ENCODE measurements around the gene BRPF1. TPM values are rescaled to one million over a fixed set of nuclear protein-coding genes. Genes with fewer than 3 reads are reported as not detected.

The BRPF1 gene
- total RNA-seq, 2 experiments from 2014 or later: 48.1 to 50.1 TPM

DNA sequence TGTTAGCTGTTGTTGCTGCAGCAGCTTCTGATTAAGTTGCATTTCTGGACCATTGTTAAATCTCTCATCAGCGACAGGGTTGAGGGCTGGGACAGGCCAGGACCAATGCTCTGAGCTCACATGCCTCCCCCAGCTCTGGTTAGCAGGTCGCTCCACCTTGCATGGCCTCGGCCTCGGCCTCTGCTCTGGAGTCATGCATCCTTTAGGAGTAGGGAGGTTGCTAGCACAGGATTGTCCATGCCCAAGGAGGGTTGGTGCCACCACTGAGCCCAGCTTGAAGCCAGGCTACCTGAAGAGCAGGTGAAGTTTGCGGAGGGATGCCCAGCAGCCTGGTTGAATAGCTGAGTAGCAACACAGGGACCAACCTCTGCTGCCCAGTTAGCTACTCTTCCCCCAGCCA is 39.1 kb upstream of the BRPF1 start:
- no peaks in the 10 kb centered on the region for H3K4me1 Mint-ChIP-seq
- no peaks in the 10 kb centered on the region for H3K27me3 Mint-ChIP-seq
- H3K9me3 Mint-ChIP-seq (ENCODE audit: low read depth): no peaks in the 10 kb centered on the region
- DNase-seq: no peak
- CTCF ChIA-PET: interaction anchor here (0.5 to 0.9 kb wide), 2 partner anchors 35 to 109 kb away, joined by 4 read pairs; no protein-coding TSS in a partner anchor
- no peak overlapping the region for H3K27ac Mint-ChIP-seq
- no peak for ATAC-seq
- peaks cover 11% of the 10 kb centered on the region for H3K36me3 Mint-ChIP-seq
- H3K4me3 Mint-ChIP-seq: no peak overlapping the region

DNA sequence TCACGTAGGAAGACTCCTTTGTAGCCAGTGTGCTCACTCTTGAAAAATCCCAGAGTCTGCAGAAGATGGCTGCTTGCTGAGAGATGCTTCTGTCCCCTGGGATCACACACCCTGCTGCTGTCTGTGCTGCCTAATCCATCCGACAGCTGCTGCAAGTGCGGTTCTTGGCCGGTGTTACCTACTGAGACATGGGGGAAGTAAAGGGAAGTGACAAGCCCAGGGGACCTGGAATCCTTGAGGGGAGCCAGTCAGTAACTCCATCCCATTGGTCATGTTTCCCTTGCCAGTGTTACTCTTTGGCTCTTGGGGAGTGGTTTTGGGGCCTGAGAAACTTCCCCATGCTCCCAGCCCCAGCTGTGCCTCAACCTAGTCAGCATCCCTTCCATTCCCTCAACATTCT is 36.2 kb upstream of the BRPF1 start:
- Mint-ChIP-seq H3K36me3 (peaks cover 3% of the 10 kb centered on the region), H3K27ac (no peak overlapping the region), H3K4me3 (no peak overlapping the region), H3K9me3 (ENCODE audit: low read depth) (no peaks in the 10 kb centered on the region), H3K4me1 (no peaks in the 10 kb centered on the region), H3K27me3 (no peaks in the 10 kb centered on the region)
- ATAC-seq (no peak), DNase-seq (no peak)
- CTCF ChIA-PET: interaction anchor here (1.0 kb wide), 1 partner anchor 192 kb away, joined by 3 read pairs; no protein-coding TSS in a partner anchor

DNA sequence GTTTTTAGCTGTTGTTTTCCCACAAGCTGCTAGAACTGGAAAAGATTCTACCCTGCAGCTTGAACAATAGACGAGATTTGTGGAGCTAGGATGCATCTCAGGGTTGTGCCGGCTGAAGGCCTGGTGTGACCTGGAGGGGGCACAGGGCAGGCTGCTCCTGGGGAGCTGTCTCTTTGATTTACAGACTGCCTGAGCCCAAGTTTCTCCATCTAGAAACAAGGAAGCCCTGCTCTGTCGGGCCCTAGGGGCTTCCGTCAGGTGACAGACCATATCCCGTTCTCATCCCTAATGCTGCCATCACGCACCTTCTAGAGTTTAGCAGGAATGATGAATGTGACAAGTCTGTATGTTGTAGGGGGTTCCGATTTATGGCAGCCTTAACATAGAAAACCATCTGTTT is 35.8 kb upstream of the BRPF1 start:
- ATAC-seq (no peak), DNase-seq (no peak)
- Mint-ChIP-seq H3K9me3 (ENCODE audit: low read depth) (no peaks in the 10 kb centered on the region), H3K4me3 (no peak overlapping the region), H3K27me3 (no peaks in the 10 kb centered on the region), H3K27ac (no peak overlapping the region), H3K4me1 (no peaks in the 10 kb centered on the region), H3K36me3 (peaks cover 3% of the 10 kb centered on the region)
- CTCF ChIA-PET: interaction anchor here (1.0 kb wide), 1 partner anchor 192 kb away, joined by 3 read pairs; no protein-coding TSS in a partner anchor

DNA sequence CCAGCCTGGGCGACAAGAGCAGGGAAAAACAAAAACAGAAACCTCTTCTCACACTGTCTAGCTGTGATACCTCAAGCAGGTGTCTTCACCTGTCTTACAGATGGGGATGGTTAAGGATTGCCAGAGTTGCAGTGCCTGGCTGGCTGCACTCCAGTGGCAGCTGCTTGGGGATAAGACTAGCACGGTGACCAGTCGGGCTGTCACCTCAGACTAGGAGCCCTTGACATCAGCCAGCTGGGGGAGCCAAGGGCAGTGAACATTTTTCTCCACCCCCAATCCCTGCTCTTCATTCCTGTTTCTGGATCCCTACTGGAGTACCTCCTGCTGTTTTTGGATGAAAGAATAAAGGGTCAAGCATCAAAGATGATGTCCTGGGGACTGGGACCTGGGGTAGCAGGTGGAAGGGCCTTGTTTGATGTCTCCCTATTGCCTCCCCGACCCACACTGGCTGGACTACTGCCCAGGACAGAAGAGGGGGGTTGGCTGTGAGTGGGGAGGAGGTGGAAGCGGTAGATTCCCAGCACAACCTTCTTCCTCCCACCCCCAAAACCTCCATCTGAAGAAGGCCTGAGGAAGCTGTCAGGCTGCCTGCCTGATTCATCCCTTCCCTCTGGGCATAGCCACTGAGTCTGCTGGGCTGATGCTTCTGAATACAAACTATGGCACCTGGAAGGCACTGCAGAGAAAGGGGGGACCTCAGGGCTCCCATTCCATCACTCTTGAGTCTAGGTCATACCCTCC is 34.9 kb upstream of the BRPF1 start:
- Mint-ChIP-seq H3K4me1 (no peaks in the 10 kb centered on the region), H3K9me3 (ENCODE audit: low read depth) (no peaks in the 10 kb centered on the region), H3K27ac (no peak overlapping the region), H3K36me3 (peaks cover 3% of the 10 kb centered on the region), H3K27me3 (no peaks in the 10 kb centered on the region), H3K4me3 (no peak overlapping the region)
- ATAC-seq (no peak), DNase-seq (no peak)
- CTCF ChIA-PET: no interaction called here

DNA sequence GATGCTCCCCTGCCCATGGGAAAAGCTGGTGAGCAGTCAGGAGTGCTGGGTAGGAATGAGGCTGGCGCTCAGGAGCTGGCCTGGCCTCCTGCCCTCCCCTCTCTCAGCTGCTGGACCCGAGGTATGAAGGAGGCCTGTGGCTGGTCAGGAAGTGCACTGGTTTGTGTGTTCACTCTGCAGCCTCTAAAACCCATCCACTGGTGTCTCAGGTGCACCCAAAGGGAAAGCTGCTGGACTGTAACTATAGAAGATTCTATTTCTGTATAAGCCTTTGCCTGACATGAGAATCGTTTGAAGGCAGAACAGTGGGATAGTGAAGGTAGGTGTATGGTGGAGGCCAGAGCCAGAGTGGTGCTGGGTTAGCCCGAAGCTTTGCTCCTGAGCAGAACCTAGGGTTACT is 33.6 kb upstream of the BRPF1 start:
- H3K36me3 Mint-ChIP-seq: peaks cover 7% of the 10 kb centered on the region
- H3K4me1 Mint-ChIP-seq: no peaks in the 10 kb centered on the region
- ATAC-seq: no peak
- no peak overlapping the region for H3K4me3 Mint-ChIP-seq
- H3K9me3 Mint-ChIP-seq (ENCODE audit: low read depth): no peaks in the 10 kb centered on the region
- no peak for DNase-seq
- H3K27ac Mint-ChIP-seq: no peak overlapping the region
- CTCF ChIA-PET: no interaction called here
- H3K27me3 Mint-ChIP-seq: peaks cover 1% of the 10 kb centered on the region

DNA sequence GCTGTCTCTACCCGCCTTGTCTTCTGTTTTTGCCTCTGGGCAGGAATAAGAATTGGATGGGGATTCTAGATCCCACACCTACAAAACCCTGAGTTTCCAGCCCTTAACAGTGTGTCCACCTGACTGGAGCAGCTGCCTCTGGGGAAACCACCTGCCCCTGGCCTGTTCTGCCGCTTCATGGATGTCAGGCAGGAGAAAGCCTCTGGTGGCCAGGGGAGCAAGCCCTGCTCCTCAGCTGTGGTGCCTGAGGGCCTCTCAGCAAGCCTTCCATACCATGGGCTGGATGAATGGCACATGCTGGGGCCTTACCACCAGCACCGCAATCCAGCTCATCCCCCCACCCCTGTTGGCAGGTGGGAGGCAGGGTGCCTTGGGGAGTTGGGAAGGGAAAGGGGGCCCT is 33.2 kb upstream of the BRPF1 start:
- Mint-ChIP-seq H3K36me3 (peaks cover 11% of the 10 kb centered on the region), H3K27me3 (peaks cover 5% of the 10 kb centered on the region), H3K4me3 (no peak overlapping the region), H3K9me3 (ENCODE audit: low read depth) (no peaks in the 10 kb centered on the region), H3K27ac (no peak overlapping the region), H3K4me1 (no peaks in the 10 kb centered on the region)
- DNase-seq: no peak
- no peak for ATAC-seq
- CTCF ChIA-PET: no interaction called here

DNA sequence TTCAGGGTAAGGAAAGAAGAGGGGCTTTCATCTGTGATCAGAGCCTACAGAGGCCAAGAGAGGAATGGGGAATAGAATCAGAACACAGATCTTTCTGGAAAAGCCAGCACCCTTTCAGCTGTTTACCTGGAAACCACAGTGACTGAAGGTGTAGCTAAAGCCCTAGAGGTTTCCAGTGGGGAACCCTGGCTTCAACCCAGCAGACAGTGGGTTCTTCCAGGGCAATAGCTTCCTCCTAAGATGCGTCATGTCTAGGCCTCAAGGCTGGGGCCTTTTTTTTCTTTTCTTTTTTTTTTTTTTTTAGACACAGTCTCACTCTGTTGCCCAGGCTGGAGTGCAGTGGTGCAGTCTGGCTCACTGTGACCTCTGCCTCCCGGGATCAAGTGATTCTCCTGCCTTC is 31.0 kb upstream of the BRPF1 start:
- H3K27ac Mint-ChIP-seq: no peak overlapping the region
- H3K9me3 Mint-ChIP-seq (ENCODE audit: low read depth): no peaks in the 10 kb centered on the region
- peaks cover 12% of the 10 kb centered on the region for H3K36me3 Mint-ChIP-seq
- no peak overlapping the region for H3K4me3 Mint-ChIP-seq
- peaks cover 3% of the 10 kb centered on the region for H3K4me1 Mint-ChIP-seq
- H3K27me3 Mint-ChIP-seq: peaks cover 23% of the 10 kb centered on the region
- CTCF ChIA-PET: no interaction called here
- no peak for DNase-seq
- ATAC-seq: no peak

DNA sequence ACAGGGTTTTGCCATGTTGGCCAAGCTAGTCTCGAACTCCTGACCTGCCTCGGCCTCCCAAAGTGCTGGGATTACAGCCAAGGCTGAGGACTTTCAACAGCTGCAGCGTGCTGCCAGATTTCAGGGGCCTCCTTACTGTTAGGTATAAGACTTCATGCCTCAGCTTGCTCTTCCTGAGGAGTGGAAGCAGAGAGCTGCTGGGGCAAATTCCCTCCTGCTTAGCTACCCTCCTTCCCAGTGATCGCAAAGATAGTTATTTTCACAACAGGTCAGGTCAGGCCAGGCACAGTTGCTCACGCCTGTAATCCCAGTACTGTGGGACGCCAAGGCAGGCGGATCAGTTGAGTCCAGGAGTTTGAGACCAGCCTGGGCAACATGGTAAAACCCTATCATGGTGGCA is 30.5 kb upstream of the BRPF1 start:
- CTCF ChIA-PET: no interaction called here
- Mint-ChIP-seq H3K4me1 (peaks cover 3% of the 10 kb centered on the region), H3K36me3 (peaks cover 12% of the 10 kb centered on the region), H3K27me3 (peaks cover 27% of the 10 kb centered on the region), H3K27ac (no peak overlapping the region), H3K4me3 (no peak overlapping the region), H3K9me3 (ENCODE audit: low read depth) (no peaks in the 10 kb centered on the region)
- no peak for ATAC-seq
- no peak for DNase-seq

DNA sequence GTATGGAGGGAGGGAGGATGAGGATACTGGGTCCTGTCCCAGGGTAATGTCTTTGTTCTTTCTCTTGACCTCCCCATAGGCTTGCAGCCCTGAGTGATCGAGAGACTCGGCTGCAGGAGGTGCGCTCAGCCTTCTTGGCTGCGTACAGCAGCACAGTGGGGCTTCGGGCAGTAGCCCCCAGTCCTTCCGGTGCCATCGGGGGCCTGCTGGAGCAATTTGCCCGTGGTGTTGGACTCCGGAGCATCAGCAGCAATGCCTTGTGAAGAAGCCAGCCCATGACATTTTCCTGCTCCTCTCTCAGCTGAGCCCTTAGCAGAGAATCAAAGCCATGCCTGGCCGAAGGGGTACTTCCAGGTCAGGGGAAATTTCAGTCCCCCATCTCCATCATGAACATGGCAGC is 29.8 kb upstream of the BRPF1 start:
- no peak overlapping the region for H3K4me3 Mint-ChIP-seq

DNA sequence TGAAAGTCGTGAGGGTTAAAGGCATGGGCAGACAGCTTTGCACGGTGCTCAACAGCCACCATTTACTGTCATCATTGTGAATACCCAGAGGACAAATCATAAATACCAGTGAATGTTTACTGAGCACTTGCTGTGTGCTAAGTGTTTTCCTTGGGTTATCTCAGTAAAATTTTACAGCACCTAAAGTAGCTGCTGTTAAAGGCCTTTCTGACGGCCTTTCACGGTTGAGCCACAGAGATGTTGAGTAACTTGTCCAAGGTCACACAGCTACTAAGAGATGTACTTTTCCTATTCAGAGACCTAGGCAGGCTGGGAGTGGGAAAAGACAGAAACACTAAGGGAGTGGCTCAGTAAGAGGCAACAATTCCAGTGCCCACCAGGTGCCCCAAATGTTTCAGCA is 28.3 kb upstream of the BRPF1 start:
- peaks cover 3% of the 10 kb centered on the region for H3K4me1 Mint-ChIP-seq
- ATAC-seq (no peak), DNase-seq (no peak)
- H3K9me3 Mint-ChIP-seq (ENCODE audit: low read depth): no peaks in the 10 kb centered on the region
- CTCF ChIA-PET: interaction anchor here (0.8 kb wide), 1 partner anchor 23 kb away, joined by 4 read pairs; no protein-coding TSS in a partner anchor
- H3K27ac Mint-ChIP-seq: no peak overlapping the region
- peaks cover 38% of the 10 kb centered on the region for H3K27me3 Mint-ChIP-seq
- no peak overlapping the region for H3K4me3 Mint-ChIP-seq
- H3K36me3 Mint-ChIP-seq: peaks cover 12% of the 10 kb centered on the region

More for the DNA sequence above, 29.8 kb upstream of the BRPF1 start:
- no peak for DNase-seq
- ATAC-seq: no peak
- no peak overlapping the region for H3K27ac Mint-ChIP-seq
- peaks cover 3% of the 10 kb centered on the region for H3K4me1 Mint-ChIP-seq
- peaks cover 33% of the 10 kb centered on the region for H3K27me3 Mint-ChIP-seq
- CTCF ChIA-PET: no interaction called here
- no peaks in the 10 kb centered on the region for H3K9me3 Mint-ChIP-seq (ENCODE audit: low read depth)
- peaks cover 12% of the 10 kb centered on the region for H3K36me3 Mint-ChIP-seq

DNA sequence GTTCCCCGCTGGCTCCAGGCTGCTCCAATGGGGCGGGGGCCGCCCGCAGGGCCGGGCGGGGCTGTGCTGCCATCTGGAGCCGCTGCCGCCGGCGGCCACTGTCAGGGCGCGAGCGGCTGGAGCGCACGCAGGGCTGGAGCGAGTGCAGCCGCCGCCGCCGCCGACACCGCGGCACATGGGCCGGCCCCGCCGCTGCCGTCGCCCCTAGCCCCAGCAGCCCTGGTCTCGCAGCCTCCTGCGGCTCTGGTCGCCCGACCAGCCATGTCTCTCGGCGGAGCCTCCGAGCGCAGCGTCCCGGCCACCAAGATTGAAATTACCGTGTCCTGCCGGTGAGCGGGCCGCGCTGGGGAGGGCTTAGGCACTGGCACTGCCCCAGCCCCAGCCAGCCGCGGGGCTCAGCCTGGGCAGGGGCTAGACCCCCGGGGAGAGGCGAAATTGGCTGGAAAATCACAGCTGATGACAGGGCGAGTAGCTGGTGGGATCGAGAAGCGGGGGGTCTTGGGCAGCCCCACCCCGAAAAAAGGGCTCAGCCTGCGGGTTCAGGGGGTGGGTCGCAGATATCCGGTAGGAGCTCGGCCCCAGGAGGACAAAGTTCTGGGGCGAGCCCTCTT is 27.7 kb upstream of the BRPF1 start, which contains the start of gene CPNE9:
Gene CPNE9 (plus strand): TSS at position 98 of the 611 bp plus-strand sequence. CDS start 164 bp downstream, at position 262.
- Mint-ChIP-seq H3K36me3 (peaks cover 12% of the 10 kb centered on the region), H3K4me1 (peaks cover 3% of the 10 kb centered on the region), H3K27me3 (peaks cover 38% of the 10 kb centered on the region), H3K4me3 (no peak within 1 kb of the TSS), H3K27ac (no peak within 1 kb of the TSS), H3K9me3 (ENCODE audit: low read depth) (no peaks in the 10 kb centered on the region)
- ATAC-seq (no peak), DNase-seq (no peak)
- CTCF ChIA-PET: no interaction called here

DNA sequence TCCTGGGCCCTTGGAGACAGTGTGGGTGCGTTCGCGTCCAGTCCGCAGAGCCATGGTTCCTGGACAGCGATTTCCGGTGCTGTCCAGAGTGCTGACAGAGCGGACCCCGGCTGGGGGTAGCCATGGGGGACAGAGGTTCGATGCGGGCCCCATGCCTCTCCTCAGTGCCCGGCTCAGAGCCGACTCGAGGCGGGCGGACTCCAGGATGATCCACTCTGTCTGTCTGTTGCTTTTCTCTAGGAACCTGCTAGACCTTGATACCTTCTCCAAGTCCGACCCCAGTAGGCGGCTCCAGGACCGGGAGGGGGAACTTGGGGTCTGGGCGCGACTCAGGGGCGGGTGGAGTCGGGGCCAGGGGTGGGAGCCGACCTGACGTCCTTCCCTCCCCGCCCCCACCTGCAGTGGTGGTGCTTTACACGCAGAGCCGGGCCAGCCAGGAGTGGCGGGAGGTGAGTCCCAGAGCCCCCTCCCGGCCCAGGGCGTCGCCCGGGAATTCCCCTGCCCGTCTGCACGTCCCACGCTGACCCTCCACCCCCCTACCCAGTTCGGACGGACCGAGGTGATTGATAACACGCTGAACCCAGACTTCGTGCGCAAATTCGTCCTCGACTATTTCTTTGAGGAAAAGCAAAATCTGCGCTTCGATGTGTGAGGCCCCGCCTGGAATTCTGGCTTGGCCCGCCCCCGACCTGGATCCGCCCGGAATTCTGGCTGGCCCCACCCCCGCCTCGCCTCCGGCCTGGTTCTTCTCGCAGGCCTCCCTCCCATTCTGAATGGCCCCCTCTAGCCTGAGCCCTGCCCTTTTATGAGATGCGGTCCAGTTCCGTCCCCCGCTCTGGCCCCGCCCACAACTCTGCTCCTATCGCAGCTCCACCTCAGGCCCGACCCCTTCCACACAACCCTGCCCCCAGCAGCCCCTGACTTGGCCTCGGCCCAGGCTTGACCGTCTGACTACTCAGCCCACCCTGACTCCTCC is 26.9 kb upstream of the BRPF1 start:
- Mint-ChIP-seq H3K4me1 (peaks cover 3% of the 10 kb centered on the region), H3K27me3 (peaks cover 38% of the 10 kb centered on the region), H3K4me3 (no peak overlapping the region), H3K9me3 (ENCODE audit: low read depth) (no peaks in the 10 kb centered on the region), H3K36me3 (peaks cover 10% of the 10 kb centered on the region), H3K27ac (no peak overlapping the region)
- CTCF ChIA-PET: no interaction called here
- ATAC-seq (peak; percentile 52), DNase-seq (no peak)

DNA sequence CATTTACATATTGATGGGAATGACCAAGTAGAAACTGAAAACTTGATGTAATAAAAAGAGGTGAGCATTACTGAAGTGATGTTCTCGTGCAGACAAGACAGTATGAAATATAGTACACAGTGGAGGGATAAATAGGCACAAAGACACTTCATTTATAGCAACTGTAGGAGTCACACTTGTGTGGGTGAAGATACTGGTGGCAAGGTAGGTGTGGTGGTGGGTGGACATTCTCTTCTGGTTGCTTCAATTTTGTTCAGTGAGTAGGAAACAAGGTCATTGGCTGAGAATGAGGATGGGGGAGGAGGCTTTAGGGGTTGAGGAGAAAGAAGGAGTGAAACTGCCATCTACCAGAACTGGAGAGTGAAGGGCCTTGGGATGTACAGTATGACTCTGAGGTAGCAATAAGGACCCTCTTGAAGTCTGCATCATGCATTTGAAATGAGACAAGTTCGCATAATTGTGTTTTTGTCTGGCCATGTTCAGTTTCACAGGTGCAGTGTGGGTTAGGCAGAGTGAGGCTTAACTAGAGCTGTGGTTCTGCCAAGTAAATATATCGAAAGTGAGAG is 21.3 kb upstream of the BRPF1 start:
- H3K36me3 Mint-ChIP-seq: no peaks in the 10 kb centered on the region
- ATAC-seq: no peak
- H3K27ac Mint-ChIP-seq: no peak overlapping the region

More for the DNA sequence above, 21.3 kb upstream of the BRPF1 start:
- peaks cover 17% of the 10 kb centered on the region for H3K27me3 Mint-ChIP-seq
- no peak overlapping the region for H3K4me3 Mint-ChIP-seq
- no peaks in the 10 kb centered on the region for H3K9me3 Mint-ChIP-seq (ENCODE audit: low read depth)
- no peak for DNase-seq
- no peaks in the 10 kb centered on the region for H3K4me1 Mint-ChIP-seq
- CTCF ChIA-PET: no interaction called here
